ENCODE results near the gene IRF2BPL. TPM values are rescaled to one million over a fixed set of nuclear protein-coding genes. Genes with fewer than 3 reads are reported as not detected.
A peak's percentile ranks its signal among the peaks of the same experiment; 100 is the strongest.

Gene IRF2BPL
- total RNA-seq, 1 donor = 21.6 TPM

- H3K4me3 ChIP-seq (ENCODE audit: low read depth, low read length) = peak overlapping the region; percentile 55
- TF ChIP-seq, protein P1, sequence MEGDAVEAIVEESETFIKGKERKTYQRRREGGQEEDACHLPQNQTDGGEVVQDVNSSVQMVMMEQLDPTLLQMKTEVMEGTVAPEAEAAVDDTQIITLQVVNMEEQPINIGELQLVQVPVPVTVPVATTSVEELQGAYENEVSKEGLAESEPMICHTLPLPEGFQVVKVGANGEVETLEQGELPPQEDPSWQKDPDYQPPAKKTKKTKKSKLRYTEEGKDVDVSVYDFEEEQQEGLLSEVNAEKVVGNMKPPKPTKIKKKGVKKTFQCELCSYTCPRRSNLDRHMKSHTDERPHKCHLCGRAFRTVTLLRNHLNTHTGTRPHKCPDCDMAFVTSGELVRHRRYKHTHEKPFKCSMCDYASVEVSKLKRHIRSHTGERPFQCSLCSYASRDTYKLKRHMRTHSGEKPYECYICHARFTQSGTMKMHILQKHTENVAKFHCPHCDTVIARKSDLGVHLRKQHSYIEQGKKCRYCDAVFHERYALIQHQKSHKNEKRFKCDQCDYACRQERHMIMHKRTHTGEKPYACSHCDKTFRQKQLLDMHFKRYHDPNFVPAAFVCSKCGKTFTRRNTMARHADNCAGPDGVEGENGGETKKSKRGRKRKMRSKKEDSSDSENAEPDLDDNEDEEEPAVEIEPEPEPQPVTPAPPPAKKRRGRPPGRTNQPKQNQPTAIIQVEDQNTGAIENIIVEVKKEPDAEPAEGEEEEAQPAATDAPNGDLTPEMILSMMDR (IDR thresholded peaks at IDR 0.05; ENCODE audit: insufficient read depth, low read length) = no peak
- DNase-seq (ENCODE audit: low read depth) = peak; percentile 98
Measured at GRCh38 chr14:77040741-77041653, 12.5 kb upstream of the IRF2BPL start.

- TF ChIP-seq, protein P1 (IDR thresholded peaks at IDR 0.05; ENCODE audit: insufficient read depth, low read length) = no peak
- H3K4me3 ChIP-seq (ENCODE audit: low read depth, low read length) = peak overlapping the region; percentile 55
- DNase-seq (ENCODE audit: low read depth) = peak; percentile 100
Measured at GRCh38 chr14:77040059-77040740, 11.7 kb upstream of the IRF2BPL start.

DNA sequence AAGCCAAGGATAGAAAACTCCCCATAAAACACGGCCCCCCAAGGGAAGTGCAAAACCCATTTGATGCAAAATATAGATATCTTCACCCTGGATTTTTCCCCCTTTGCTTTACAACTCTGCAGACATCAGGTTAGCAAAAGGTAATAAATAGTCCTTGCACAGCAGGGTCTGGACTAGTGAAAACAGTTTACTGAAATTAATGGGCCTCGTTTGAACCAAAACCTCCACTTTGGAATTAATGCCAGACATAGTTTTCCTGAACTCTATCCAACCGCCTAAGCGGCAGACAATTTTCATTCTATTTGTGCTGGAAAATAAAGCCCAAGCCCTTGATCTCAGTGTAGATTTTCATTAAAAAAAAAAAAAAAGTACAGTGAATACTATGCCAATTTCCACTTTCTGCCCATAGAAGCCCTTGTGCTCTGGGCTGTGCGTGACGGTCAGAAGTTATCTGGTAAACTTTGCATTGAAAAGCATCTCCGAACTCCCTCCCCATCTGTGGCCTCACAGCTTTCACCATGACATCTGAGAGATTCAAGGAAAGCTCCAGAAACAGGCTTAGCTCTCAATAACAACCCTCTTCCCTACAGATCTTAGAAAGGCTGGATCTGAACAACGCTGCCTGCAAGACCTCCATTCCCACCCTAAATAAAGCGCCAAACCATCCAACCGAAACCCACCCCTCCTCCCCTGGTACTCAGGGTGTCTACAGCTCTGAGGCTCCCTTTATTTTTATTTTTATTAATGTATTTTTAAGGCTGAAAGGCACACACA lies 11.0 kb upstream of the IRF2BPL start:
- peak; percentile 77 for DNase-seq (ENCODE audit: low read depth)
- H3K4me3 ChIP-seq (ENCODE audit: low read depth, low read length) = peak overlapping the region; percentile 43
- TF ChIP-seq, protein P1 (IDR thresholded peaks at IDR 0.05; ENCODE audit: insufficient read depth, low read length) = no peak

- TF ChIP-seq, protein P1 (IDR thresholded peaks at IDR 0.05; ENCODE audit: insufficient read depth, low read length) = no peak
- peak; percentile 33 for DNase-seq (ENCODE audit: low read depth)
- no peak overlapping the region for H3K4me3 ChIP-seq (ENCODE audit: low read depth, low read length)
Measured at GRCh38 chr14:77037938-77038568, 9.5 kb upstream of the IRF2BPL start.

GRCh38 chr14:77037215-77037937 lies 8.9 kb upstream of the IRF2BPL start:
- H3K4me3 ChIP-seq (ENCODE audit: low read depth, low read length) = no peak overlapping the region
- no peak for DNase-seq (ENCODE audit: low read depth)
- TF ChIP-seq, protein P1 (IDR thresholded peaks at IDR 0.05; ENCODE audit: insufficient read depth, low read length) = no peak
